K562 (cell line): ENCODE results near the gene TTC39A. TPM values are rescaled to one million over a fixed set of nuclear protein-coding genes. Genes with fewer than 3 reads are reported as not detected.

ENCODE experiments used
- ATF1 ChIP-seq, 2 experiments: fragments of 450-650 bp in 1 of 2; IDR thresholded peaks; 2 replicates each; pipeline ENCODE4 v1.6.1; 2016; ENCODE audit warnings: missing compliant biosample characterization in 1 of 2, missing genetic modification characterization in 1 of 2
- CEBPZ ChIP-seq: fragments of 150-350 bp; IDR thresholded peaks from 2 replicates; pipeline ENCODE4 v1.6.1; 2014; ENCODE audit warnings: low read depth, mild to moderate bottlenecking, low read length, borderline replicate concordance
- FOXA1 ChIP-seq: fragments of 450-650 bp; IDR thresholded peaks from 2 replicates; pipeline ENCODE4 v1.6.1; 2016; ENCODE audit warnings: mild to moderate bottlenecking, borderline replicate concordance
- KDM1A ChIP-seq, 2 experiments: fragments of 450-650 bp; IDR thresholded peaks; 2 replicates each; pipeline ENCODE4 v1.6.1; 2016; ENCODE audit warnings: mild to moderate bottlenecking in 2 of 2
- NCOA1 ChIP-seq: fragments of 450-650 bp; IDR thresholded peaks from 2 replicates; pipeline ENCODE4 v1.6.1; 2016; ENCODE audit warnings: low read depth
- NFE2 ChIP-seq: IDR thresholded peaks from 2 replicates; pipeline ENCODE4 v1.6.1; 2014; ENCODE audit warnings: antibody characterized with exemption, low read depth
- RBM22 ChIP-seq: fragments of 200-400 bp; formaldehyde crosslinking; IDR thresholded peaks from 2 replicates; pipeline ENCODE4 v1.6.1; 2018; ENCODE audit warnings: low read length, low read depth; ENCODE audit not compliant: poor library complexity, severe bottlenecking
- REST ChIP-seq, 2 experiments: fragments of 450-650 bp; formaldehyde crosslinking in 1 of 2; IDR thresholded peaks; 2 replicates each; pipeline versions ENCODE4 v1.4.0 to v1.6.1; 2014 to 2020; ENCODE audit warnings: mild to moderate bottlenecking in 2 of 2, borderline replicate concordance in 1 of 2, low read depth in 1 of 2
- SRSF1 ChIP-seq: fragments of 200-400 bp; formaldehyde crosslinking; IDR thresholded peaks from 2 replicates; pipeline ENCODE4 v1.6.1; 2017; ENCODE audit warnings: mild to moderate bottlenecking, low read depth, low read length, moderate library complexity
- YY1 ChIP-seq, 3 experiments: IDR thresholded peaks; 2 replicates each; pipeline ENCODE4 v1.6.1; 2011; ENCODE audit warnings: low read length in 2 of 3, mild to moderate bottlenecking in 2 of 3, moderate library complexity in 2 of 3, borderline replicate concordance in 1 of 3, control low read depth in 1 of 3, low read depth in 1 of 3; ENCODE audit not compliant: insufficient read depth in 3 of 3, insufficient replicate concordance in 2 of 3, control insufficient read depth in 1 of 3, insufficient read length in 1 of 3; ENCODE audit errors: extremely low read depth in 1 of 3
- ZEB2 ChIP-seq: fragments of 450-650 bp; IDR thresholded peaks from 2 replicates; pipeline ENCODE4 v1.6.1; 2016
- ZFP36 ChIP-seq: fragments of 150-350 bp; IDR thresholded peaks from 2 replicates; pipeline ENCODE4 v1.6.1; 2018; ENCODE audit warnings: low read length, low read depth; ENCODE audit not compliant: partially characterized antibody
- ZNF121 ChIP-seq: sonication (generic); formaldehyde crosslinking; conservative IDR thresholded peaks from 2 replicates; pipeline ENCODE4 v1.8.0; 2022; ENCODE audit warnings: missing genetic modification reagents
- ZNF584 ChIP-seq: fragments of 200-800 bp; sonication (Bioruptor generic); IDR thresholded peaks from 2 replicates; pipeline ENCODE4 v1.6.1; 2016; ENCODE audit warnings: low read depth, mild to moderate bottlenecking, missing genetic modification characterization, missing compliant biosample characterization
- polyA plus RNA-seq, 8 experiments: library from polyadenylated mRNA; depleted of rRNA in 4 of 8; stranded (reverse) in 5 of 8; unstranded in 3 of 8; fragments of >200 nt; fragmentation: Nextera tagmentation in 2 of 8; fragmentation: Illumina TruSeq in 1 of 8; extraction: Ambion mirVana in 2 of 8; extraction: Trizol in 1 of 8; gene quantifications; 2 replicates each; pipeline versions ENCODE4 v1.2.1 to v1.2.3, GENCODE V29; 2011 to 2014; ENCODE audit warnings: inconsistent platforms in 1 of 8, missing spikeins in 1 of 8
- total RNA-seq, 7 experiments: library from RNA; depleted of rRNA in 6 of 7; stranded (reverse); fragments of >200 nt in 6 of 7; fragmentation: Illumina TruSeq in 2 of 7; extraction: Trizol in 2 of 7; gene quantifications; 2 replicates each; pipeline versions ENCODE4 v1.2.1 to v1.2.3, GENCODE V29; 2011 to 2021; ENCODE audit warnings: low replicate concordance in 1 of 7

Gene TTC39A
- total and polyA plus RNA-seq, 9 of the 15 experiments (the other 6 are each of a cell fraction or from before 2014, with no cell fraction given) = 0.18 to 0.82 (median 0.35) TPM

- TF ChIP-seq REST (IDR thresholded peaks at IDR 0.05; ENCODE audit: borderline replicate concordance) (peak; percentile 37; the same call in 1 of the 2 replicates), REST (CRISPR knock-in tag; IDR thresholded peaks at IDR 0.05; ENCODE audit: low read depth) (0 out of 2 replicates have a peak, but pooled peaks have one; percentile 22), NCOA1 (peak; percentile 79; the same call in 1 of the 2 replicates), ATF1 (CRISPR knock-in tag; IDR thresholded peaks at IDR 0.05) (no peak), ATF1 (tag; IDR thresholded peaks at IDR 0.05) (peak; percentile 78), ZEB2 (peak; percentile 66; the same call in 1 of the 2 replicates), SRSF1 (no peak), FOXA1 (no peak), YY1 (IDR thresholded peaks at IDR 0.05; ENCODE audit: borderline replicate concordance in 1 of 3, control insufficient read depth in 1 of 3, extremely low read depth in 1 of 3, insufficient read depth in 3 of 3, insufficient read length in 1 of 3, insufficient replicate concordance in 2 of 3, low read depth in 1 of 3, low read length in 2 of 3) (peak; percentile 61 to 95 (median 84)), NFE2 (peak; percentile 94), CEBPZ (no peak), KDM1A (IDR thresholded peaks at IDR 0.05) (peak; percentile 18 to 43; a peak in 3 of 4 replicates), ZNF584 (CRISPR knock-in tag) (peak; percentile 78; the same call in 1 of the 2 replicates), ZFP36 (peak; percentile 97), ZNF121 (CRISPR knock-in tag) (no peak), RBM22 (no peak)
These were observed 1.1 kb upstream of the TTC39A start (continued) for GRCh38 chr1:51331206-51332100.
